Activated CD4-positive, alpha-beta T cell treated with anti-CD3 and anti-CD28 coated beads, Interleukin-2, amount 50 U/mL, for 24 hours (primary cell): Measurements from ENCODE around the gene CLEC3B.

Source experiments
- DNase-seq, 2 donors: peaks; one replicate each; pipeline ENCODE4 v3.0.0-alpha.2; 2020; ENCODE audit warnings: low read depth in 1 of 2, low spot score in 1 of 2

Gene CLEC3B

DNA sequence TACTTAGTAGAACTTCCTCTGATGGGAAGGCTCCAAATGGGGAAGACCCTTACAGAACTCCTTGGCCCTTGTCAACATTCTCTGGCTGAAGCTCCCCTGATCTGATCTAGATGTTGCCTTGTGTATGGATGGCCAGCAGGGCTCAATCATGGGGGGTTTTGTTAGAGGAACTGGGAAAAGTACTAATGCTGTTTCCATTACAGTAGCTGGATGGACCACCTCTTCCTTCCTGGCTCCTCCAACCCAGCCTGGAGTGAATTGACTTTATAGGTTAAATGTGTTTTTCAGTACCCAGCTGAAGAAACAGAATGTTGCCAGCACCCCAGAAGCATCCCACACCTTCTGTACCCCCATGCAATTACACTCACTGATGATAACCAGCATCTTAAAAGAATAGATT is 22.7 kb upstream of the CLEC3B start:
- DNase-seq, result no peak

DNA sequence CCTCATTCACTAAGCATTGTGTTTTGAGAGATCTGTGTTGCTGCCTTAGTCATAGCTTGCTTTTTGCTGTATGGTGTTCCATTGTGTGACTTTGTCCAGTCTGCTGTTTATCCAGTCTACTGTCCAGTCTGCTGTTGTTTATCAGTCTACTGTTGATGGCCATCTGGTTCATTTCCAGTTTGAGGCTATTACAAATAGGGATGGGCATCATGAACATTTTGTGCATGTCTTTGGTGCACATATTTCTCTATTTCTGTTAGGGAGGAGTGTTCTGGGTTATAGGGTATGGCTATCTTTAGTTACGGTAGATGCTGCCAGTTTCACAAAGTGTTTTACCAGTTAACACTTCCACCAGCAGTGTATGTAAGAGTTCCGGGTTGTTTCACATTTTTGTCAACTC is 22.2 kb upstream of the CLEC3B start:
- DNase-seq, result no peak

DNA sequence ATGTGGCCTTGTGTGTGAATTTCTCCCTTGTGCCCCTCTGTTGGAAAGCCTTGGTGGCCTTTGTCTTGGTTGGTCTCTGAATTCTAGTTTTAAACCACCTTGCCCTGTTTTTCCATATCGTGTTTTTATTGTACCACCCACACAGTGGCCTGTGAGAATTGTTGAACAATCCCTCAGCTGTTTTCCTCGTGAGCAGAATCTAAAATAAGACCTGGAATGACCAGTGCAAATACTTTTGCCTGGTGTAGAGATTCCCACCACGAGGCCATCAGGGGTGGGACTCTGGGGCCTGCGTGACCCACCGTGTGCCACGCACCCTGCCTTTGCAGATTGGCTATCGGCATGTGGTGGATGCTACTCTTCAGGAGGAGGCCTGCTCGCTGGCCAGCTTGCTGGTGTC is 19.0 kb upstream of the CLEC3B start:
- no peak for DNase-seq

DNA sequence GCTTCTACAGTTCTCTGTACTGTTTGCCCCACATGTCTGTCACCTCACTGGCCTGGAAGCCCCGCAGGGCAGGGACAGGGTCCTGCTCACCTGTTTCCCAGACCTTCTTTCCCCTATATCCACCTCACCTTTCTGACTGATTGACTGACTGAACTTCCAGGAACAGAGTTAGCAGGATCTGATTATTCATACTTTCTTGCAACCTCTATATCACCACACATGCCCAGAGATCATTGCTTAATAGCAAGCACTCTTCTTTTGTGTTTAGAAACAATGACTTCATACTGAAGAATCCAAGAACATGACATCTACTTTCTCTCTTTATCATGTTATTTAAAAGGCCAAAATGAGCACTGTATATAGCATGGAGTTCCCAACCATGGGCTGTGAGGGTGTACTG is 18.0 kb upstream of the CLEC3B start:
- DNase-seq, result no peak

DNA sequence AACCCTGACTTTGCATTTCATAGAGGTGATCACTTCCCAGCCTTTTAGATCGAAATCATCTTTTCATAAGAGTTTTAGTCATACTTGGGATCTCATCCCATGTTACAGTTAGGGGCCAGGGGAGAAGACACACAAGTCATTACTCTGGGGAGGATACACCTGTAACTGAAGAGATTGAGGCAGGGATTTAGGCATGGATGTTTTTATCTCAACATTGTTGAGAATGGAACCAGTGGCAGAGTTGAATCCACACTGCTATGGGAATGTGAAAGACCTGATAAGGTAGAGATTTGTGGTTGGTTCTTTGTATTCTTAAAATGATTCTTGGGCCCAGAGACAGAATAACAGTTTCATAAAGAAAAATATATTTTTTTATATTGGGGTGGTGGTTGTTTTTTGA is 16.2 kb upstream of the CLEC3B start:
- no peak for DNase-seq

DNA sequence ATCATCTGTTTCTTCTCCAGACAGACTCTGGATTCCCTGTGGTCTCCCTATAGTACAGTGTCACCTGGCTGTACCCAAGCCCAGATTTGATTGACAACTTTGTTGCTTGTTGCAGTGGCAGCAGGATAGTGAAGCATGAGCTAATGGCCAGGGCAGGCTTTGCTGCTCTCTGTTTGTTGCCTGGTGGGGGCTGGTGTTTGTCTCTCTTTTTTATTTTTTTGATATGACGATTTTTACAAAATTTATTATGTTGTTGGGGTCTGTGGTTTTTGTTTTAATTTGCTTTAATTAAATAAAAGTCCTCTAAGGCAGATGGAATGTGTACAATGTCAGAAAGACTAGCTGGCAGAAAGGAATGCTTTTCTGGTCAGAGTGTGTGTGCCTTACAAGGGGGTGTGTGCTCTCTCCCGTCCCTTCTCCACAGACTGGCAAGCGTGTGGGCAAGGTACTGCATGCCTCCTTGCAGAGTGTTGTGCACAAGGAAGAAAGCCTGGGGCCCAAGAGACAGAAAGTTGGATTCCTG is 15.2 kb upstream of the CLEC3B start:
- no peak for DNase-seq

DNA sequence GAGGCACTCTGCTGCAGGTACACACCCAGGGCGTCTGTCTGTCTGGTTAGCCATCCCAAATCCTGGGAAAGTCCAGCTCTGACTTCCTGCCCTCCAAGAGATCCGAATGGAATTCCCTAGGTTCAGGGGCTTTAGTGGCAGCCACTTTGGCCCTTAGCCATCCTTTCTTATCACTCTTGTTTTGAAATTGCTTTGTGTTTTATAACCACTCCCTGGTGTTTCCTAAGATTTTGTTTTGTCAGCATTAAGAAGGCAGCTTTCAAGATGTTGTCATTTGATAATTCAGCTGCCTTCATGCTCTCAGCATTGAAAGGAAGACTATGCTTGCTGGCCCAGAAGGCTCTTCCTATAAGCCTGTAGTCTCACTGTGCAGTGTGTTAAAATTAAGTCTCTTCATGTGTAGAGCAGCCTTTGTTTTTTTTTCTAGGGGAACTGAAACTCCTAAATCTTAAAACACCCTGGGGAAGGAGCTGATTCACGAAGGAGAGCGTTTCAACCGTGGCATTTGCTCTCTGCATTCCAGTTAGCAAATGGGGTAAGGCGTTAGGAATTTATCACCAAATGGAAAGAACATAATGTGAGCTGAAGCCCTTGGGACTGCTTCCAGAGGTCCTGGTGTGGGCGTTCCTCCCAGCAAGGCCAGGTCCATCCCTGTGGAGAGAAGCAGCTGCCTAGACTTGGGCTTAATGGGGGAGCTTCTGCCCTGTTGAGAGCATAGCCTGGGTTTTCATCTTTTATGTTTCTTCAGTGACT is 14.2 kb upstream of the CLEC3B start:
- DNase-seq, result no peak

DNA sequence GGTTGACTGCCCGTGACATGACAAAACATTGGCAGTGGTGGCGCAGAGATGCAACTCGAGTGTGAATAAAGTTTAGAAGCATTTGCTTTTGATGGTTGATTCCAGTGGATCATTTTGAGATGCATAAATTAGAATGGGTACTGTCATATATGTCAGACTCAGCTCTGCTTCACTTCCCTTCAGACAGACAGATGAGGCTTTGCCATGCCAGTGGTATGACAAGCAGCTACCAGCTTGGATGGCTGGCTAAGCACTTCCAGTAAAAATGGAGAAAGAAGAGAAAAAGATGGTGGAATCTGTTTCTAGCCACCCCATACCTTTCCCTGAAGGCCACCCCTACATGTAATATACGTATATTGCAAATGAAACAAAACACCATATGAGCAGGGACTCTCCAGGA is 13.5 kb upstream of the CLEC3B start:
- DNase-seq, result no peak

DNA sequence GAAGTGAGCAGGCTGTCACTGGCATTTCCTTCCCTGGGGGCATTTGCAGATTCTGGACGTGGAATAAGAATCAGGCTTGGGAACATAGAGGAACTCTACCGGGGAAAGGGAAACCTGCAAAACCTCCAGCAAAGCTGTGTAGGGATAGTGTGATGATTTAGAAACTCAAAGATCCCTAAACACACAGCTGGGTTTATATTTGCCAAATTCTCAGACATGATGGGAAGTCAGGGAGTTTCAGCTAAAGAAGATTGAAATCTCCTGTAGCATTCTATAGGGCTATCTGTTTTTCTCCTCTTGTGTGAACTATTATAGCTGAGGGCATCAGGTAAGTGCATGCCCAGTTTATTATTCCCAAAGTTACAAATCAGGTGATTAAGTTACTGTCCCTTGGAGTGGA is 9.2 kb upstream of the CLEC3B start:
- no peak for DNase-seq

DNA sequence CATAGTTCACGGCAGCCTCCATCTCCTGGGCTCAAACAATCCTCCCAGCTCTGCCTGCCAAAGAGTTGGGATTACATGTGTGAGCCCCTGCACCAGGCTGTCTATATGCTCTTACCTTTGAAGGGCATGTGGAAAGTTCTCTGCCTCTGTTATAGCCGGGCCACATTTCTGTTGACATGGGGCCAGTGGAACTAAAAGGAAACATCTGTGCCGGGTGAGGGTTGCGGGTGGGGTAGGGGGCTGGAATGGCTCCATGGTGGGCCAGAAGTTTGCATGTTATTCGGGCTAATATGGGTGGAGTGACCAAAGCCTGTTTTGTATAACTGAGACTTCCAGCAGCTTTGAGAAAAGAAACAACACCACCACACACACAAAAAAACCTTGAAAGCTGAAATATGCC is 8.3 kb upstream of the CLEC3B start:
- DNase-seq, result no peak

DNA sequence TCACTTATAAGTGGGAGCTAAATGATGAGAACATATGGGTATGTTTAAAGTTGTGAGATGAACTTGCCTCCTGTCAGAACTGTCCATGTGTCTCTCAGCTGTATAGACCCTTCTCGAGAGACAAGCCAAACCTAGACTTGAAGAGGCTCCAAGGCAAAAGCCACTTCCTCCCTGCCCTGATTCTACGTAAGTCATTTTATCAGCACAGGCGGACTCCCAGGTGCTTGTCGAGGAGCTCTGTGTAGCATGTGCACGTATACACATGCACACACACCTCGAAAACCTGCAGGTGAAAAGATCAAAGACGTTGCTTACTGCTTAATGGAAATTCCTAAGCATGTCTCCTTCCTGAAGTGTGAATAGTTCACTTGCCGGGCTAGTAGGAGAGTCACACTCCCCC is 5.6 kb upstream of the CLEC3B start:
- no peak for DNase-seq

DNA sequence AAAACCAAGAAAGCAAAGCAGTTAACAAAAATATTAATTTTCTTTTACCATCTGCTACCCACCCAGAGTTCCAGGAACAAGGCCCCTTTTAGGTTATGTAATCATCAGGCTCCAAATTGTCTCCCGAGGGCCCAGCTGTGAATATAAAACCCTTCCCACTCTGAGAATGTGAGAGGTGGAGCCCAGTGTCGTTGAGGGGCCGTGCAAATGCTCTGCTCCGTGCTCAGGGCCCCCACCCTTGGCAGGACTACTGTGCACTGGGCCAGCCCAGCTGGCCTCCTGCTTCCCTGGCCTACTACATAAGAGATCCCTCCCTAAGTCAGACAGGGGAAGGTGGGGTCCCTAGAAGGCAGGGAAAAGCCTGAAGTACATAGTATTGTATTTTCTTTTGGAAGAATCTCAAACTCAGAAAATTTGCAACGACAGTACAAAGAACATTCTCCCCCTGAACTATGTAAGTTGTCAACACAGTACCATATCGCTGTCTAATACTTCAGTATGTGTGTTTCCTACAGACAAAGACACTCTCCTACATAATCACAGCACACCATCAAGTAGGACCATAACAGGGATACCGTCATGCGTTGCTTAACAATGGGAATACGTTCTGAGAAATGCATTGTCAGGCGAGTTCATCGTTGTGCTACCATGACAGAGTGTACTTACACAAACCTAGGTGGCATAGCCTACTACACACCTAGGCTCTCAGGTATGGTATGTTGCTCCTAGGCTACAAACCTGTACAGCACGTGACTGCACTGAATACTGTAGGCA is 4.4 kb upstream of the CLEC3B start:
- DNase-seq, result no peak

DNA sequence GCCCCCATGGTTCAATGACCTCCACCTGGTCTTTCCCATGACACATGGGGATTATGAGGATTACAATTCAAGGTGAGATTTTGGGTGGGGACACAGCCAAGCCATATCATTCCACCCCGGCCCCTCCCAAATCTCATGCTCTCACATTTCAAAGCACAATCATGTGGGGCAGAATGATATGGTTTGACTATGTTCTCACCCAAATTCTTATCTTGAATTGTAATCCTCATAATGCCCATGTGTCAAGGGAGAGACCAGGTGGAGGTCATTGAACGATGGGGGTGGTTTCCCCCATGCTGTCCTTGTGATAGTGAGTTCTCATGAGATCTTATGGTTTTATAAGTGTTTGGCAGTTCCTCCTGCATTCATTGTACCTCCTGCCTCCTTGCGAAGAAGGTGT is 2.4 kb upstream of the CLEC3B start:
- no peak for DNase-seq

DNA sequence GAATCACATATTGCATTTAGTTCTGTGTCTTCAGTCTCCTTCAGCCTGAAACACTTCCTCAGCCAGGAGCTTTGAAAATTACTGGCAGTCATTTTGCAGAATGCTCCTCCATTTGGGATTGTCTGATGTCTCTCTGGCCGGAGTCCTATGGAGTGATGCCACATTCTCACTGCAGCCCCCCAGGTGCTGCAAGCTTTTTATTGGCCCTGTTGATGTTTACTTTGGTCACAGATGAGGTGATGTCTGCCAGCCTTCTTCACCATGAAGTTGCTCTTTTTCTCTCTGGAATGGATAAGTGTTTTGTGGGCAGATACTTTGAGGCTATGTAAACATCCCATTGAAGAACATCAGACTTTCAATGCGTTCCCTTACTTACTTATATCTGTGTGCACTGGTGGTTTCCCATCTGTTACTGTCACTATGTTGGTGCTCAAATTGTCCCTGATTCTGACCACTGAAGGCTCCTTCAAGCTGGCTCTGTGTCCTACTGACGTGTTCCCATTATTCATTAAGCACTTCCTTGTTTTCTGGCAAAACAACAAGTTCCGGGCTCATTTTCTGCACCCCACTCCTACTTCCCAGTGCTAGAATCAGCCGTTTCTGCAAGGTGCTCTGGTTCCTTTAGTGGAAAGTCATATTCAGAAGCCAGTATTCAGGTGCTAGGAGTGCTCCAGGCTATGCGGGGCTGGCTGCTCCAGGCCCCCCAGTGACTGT is 1.4 kb upstream of the CLEC3B start:
- DNase-seq, result no peak

DNA sequence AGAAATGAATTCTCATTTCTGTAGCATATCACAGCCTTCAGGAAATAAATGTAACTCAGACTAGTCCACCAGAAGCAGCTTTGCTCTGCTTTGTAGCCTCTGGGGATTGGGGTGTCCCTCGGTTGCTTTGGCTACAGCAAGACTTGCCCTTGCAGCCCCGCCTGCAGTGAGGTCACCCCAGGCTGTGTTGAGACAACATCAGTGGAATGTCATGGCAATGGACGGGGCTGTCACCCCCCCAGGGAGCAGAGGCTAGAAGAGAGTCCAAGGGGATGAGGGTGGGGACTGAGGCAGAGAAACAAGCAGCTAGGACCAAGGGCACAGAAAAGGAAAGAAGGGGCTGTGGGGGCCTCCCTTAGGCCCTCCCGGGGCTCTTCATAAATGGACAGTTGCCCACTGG is 854 bp downstream of the CLEC3B start:
- DNase-seq, result no peak

DNA sequence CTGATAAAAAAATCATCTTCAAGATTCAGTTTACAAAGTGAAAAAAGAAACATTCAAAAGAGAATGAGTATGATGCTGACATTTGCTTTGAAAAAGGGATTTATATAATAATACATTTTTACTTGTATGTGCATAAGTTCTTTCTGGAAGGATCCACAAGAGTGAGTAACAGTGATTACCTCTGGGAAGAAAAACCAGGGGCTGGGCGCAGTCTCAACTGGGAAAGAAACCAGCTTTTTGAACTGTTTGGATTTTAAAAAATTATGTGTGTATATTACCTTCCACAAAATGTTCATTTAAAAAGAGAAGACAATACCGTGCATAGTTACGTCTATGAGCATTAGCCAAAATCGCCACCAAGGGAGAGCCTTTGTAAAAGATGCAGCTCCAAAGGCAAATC is 1.3 kb downstream of the CLEC3B start:
- DNase-seq, result no peak

DNA sequence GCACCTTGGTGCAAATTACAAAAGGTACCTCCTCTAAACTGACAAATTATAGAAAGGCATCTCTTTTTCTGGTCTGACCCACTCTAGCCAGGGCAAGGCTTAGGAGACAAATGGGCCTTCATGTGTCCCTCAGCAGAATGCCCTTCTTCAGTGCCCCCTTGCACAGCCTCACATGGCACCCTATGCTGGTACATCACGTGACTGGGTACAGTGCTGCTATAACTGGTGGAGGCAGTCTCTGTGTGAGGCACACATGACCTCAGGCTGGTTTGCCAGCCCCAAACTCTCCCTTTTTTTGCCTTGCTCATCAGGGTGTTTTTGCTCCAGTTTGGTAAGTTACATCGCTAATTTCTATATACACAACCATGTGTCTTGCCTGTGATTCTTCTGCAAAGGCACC is 3.1 kb downstream of the CLEC3B start:
- no peak for DNase-seq

DNA sequence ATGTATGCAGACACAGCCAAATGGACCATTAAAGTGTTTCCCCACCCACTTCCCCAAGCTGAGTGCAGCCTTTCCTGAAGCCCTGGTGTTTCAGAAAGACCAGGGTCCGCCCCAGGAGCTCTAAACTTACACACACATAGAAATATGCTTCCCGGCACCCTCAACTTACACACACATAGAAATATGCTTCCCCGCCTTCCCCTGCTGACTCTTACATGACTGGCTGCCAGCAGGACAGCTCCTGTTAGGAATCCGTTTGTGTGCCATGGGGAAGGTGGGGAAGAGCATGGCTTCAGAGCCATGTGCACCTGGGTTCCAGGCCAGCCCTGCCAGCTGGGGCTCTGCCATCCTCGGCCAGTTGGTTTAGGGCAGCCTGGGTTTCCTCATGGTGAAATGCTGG is 3.6 kb downstream of the CLEC3B start:
- no peak for DNase-seq

DNA sequence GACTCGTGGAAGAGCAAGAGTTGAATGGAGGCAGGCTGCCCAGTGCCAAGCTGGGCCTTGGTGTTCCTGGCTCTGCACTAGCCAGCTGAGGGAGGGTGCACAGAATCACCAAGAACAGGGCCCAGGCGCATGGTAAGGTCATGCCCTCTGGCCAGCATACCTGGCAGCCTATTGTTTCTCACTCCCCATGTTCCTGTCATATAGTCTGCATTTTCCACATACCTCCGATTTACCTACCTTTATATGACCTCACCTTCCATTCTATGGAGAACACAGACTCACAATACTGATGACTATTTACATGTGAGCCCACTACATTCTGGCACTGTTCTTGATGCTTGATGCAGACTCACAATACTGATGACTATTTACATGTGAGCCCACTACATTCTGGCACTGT is 5.4 kb downstream of the CLEC3B start:
- DNase-seq, result no peak

DNA sequence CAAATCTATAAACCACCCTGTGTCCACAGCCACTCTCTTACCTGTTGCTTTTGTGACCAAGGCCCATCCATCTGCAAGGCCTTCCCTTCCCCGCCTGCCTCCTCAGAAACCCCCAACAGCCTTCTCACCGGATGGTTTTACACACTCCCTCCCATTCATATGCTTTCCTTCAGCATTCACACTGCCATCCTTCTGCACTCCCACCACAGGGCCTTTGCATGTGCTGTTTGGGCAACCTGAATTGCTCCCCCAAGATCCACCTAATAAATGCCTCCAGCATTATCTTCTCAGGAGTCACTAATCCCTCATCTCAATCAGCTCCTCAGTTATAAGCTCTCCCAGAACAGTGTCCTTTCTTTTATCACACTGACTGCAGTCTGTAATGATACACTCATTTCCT is 6.0 kb downstream of the CLEC3B start:
- no peak for DNase-seq

DNA sequence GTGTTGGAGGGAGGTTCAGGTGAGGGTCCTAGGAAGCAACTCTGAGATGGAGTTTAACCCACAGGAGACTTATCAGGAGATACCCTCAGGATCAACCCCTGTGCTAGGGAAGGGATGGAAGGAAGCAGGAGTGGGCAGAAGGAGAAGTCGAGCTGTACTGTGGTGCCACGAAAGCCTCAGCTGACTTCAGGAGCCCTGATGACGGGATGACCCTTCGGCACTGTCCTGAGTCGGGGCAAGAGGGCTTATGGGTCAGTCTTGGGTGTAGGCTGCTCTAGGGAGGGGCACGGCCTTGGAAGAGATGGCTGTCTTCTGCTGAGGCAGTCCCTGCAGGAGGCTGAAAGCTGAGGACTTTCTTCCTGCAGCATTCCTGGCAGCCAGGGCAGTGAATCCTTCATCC is 7.7 kb downstream of the CLEC3B start:
- DNase-seq, result no peak

DNA sequence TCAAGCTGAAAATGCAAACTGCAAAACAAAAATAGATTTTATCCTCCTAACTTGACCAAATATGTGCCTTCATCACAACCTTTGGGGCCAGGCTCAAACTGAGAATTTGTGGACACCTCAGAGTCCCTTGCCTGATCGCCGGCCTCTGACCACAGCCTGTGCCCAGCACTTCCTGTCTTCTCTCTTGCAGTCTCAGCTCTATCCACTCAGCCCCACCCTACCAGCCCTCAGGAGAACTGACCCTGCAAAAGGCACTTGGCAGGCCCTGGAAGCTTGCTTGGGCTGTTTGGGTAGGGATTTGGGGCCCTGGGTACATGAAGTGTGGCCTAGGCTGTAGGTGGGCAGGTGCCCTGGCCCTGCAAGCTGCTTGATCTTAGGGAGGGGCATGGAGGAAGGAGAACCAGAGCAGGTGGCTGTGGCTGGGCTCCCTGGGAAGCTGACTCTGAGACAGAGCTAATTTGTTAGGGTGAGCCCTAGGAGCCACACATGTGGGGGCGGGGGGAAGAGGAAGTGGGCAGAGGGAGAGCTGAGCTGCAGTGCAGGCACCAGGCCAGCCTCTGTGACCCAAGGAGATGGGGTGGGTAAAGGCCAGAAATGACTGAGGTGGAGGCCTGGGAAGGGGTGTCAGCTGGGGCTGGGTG is 8.6 kb downstream of the CLEC3B start:
- DNase-seq, result no peak
